HFFc6 (cell line): ENCODE measurements around the gene CRABP2. TPM values are rescaled to one million over a fixed set of nuclear protein-coding genes. Genes with fewer than 3 reads are reported as not detected.

ENCODE experiments used
- DNase-seq: peaks from one replicate; pipeline ENCODE4 v3.0.0-alpha.2; 2018
- H3K27ac Mint-ChIP-seq: 2 replicates; pipeline ENCODE4 v1.8.0; 2020; ENCODE audit warnings: mild to moderate bottlenecking, mixed read lengths
- H3K27me3 Mint-ChIP-seq: 2 replicates; pipeline ENCODE4 v1.8.0; 2021; ENCODE audit warnings: mild to moderate bottlenecking, moderate library complexity, mixed read lengths; ENCODE audit not compliant: insufficient read depth
- H3K36me3 Mint-ChIP-seq: 2 replicates; pipeline ENCODE4 v1.8.0; 2021; ENCODE audit warnings: low read depth, mixed read lengths
- H3K4me1 Mint-ChIP-seq: 2 replicates; pipeline ENCODE4 v1.8.0; 2020; ENCODE audit warnings: low read depth, mixed read lengths
- H3K4me3 Mint-ChIP-seq: 2 replicates; pipeline ENCODE4 v1.8.0; 2020; ENCODE audit warnings: mild to moderate bottlenecking, moderate library complexity, mixed read lengths
- H3K9me3 Mint-ChIP-seq: 2 replicates; pipeline ENCODE4 v1.8.0; 2020; ENCODE audit warnings: mild to moderate bottlenecking, mixed read lengths
- total RNA-seq, 6 experiments: library from RNA; stranded (reverse); fragmentation: NEBNext Ultra II Directional; extraction: Animal tissue kit (Norgen Biotek cat#: 25700); gene quantifications; 2 replicates in 1 of 6; 3 replicates in 5 of 6; pipeline ENCODE4 v1.2.3, GENCODE V29; 2021
- TF ChIP-seq, protein P1 (sequence below): fragments of 200-600 bp; sonication (generic); IDR thresholded peaks from 2 replicates; pipeline ENCODE4 v1.5.0; 2021; ENCODE audit warnings: antibody characterized with exemption, mild to moderate bottlenecking

CRABP2 gene
- total RNA-seq, 6 experiments from 2014 or later: 55.9 to 70.4 (median 59.2) TPM

DNA sequence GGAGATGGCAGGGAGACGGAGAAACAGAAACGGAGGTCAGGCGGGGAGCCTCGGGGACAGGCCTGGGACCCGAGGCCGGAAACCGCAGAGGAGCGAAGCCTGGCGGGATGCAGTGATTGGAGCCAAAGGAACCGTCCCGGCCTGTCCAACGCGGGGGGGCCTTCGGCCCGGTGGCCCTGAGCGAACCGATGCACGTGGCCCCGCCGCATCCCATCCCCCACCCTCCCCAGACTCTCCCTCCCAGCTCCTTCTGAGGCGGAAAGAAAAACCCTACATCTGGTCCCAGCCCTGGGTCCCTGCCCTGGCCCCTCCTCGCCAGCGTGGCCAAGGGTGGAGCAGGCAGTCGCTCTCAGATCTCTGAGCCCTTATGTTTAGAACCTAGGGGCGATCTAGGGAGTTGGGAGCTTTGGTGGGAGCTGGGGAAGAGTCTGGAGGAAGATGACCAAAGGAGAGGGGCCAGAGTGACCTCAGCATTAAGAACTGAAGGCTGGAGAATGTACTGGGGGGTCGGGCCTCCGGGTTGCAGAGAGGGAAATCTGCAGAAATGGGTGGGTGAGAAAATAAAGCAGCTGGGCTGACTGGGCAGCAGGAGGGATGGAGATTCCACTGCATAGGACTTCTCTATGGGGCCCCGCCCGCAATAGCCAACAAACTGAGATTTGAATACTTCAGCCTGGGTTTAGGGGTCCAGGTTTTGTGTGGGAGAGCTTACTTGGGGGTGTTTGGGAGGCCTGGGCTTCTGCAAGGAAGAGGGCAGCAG, 1.5 kb upstream of the CRABP2 start:
- TF ChIP-seq, protein P1, sequence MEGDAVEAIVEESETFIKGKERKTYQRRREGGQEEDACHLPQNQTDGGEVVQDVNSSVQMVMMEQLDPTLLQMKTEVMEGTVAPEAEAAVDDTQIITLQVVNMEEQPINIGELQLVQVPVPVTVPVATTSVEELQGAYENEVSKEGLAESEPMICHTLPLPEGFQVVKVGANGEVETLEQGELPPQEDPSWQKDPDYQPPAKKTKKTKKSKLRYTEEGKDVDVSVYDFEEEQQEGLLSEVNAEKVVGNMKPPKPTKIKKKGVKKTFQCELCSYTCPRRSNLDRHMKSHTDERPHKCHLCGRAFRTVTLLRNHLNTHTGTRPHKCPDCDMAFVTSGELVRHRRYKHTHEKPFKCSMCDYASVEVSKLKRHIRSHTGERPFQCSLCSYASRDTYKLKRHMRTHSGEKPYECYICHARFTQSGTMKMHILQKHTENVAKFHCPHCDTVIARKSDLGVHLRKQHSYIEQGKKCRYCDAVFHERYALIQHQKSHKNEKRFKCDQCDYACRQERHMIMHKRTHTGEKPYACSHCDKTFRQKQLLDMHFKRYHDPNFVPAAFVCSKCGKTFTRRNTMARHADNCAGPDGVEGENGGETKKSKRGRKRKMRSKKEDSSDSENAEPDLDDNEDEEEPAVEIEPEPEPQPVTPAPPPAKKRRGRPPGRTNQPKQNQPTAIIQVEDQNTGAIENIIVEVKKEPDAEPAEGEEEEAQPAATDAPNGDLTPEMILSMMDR: no peak
- H3K27me3 Mint-ChIP-seq: peaks cover 7% of the 10 kb centered on the region
- no peaks in the 10 kb centered on the region for H3K36me3 Mint-ChIP-seq
- H3K27ac Mint-ChIP-seq: peak overlapping the region; percentile 80
- H3K4me3 Mint-ChIP-seq: peak overlapping the region; percentile 84
- no peaks in the 10 kb centered on the region for H3K9me3 Mint-ChIP-seq
- no peak for DNase-seq
- peaks cover 88% of the 10 kb centered on the region for H3K4me1 Mint-ChIP-seq

DNA sequence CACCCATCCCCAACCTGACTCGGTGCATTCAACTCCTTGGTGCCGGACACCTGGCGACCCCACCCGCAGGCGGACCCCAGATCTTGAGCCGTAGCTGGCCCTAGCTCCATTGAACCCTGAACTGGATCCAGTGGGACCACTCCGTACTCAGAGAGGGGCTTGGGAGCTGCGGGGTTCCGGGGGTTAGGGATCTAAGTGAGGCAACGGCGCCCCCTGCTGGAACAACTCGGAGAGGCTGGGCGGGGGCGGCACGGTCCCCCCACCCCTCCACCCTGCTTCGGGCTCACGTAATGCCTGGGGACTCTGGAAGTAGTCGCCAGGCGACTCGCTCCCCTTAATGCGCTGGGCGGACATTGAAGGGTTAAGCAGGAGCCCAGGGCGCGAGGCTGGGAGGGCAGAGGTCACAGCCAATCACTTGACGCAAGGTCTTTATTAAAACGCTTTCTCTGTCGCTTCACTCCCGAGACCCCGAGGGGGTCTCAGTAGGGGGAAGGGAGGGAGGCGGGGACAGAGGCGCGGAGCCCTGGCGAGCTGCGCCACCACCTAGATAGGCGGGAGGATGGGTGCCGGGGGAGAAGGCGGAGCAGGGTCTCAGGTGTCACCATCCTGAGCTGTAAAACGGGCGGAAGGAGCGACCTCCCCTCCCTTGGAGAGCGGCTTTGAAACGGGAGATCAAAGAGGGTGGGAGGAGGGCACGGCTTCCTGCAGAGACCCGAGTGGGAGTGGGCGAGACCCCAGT, 704 bp upstream of the CRABP2 start:
- peaks cover 80% of the 10 kb centered on the region for H3K4me1 Mint-ChIP-seq

DNA sequence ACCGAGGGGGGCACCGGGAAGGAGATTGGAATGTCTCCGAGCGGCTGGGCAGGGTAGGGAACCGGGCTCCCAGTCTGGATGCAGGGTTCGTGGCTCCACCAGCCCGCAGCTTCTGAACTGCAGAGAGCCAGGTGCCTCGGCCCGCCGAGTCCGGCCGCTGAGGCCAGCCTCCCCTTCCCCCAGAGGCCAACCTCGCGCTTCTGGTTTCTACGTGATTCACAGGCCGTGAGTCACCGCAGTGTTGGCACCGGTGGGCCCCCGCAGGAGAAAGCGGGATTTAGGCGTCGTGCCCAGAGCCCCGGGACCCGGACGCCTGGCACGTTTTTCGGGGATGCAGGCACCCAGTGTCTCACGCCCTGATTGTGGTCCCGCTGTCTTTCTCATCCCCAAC, 458 bp downstream of the CRABP2 start:
- H3K27me3 Mint-ChIP-seq: peaks cover 7% of the 10 kb centered on the region
- H3K9me3 Mint-ChIP-seq: no peaks in the 10 kb centered on the region
- peak overlapping the region; percentile 84 for H3K4me3 Mint-ChIP-seq
- H3K27ac Mint-ChIP-seq: peak overlapping the region; percentile 75
- DNase-seq: peak; percentile 68
- peaks cover 68% of the 10 kb centered on the region for H3K4me1 Mint-ChIP-seq
- H3K36me3 Mint-ChIP-seq: no peaks in the 10 kb centered on the region
- TF ChIP-seq, protein P1: no peak

More for the DNA sequence above, 704 bp upstream of the CRABP2 start:
- Mint-ChIP-seq H3K9me3 (no peaks in the 10 kb centered on the region), H3K36me3 (no peaks in the 10 kb centered on the region), H3K27me3 (peaks cover 7% of the 10 kb centered on the region), H3K27ac (peak overlapping the region; percentile 80), H3K4me3 (peak overlapping the region; percentile 84)
- TF ChIP-seq, protein P1: peak; percentile 97
- DNase-seq: no peak

DNA sequence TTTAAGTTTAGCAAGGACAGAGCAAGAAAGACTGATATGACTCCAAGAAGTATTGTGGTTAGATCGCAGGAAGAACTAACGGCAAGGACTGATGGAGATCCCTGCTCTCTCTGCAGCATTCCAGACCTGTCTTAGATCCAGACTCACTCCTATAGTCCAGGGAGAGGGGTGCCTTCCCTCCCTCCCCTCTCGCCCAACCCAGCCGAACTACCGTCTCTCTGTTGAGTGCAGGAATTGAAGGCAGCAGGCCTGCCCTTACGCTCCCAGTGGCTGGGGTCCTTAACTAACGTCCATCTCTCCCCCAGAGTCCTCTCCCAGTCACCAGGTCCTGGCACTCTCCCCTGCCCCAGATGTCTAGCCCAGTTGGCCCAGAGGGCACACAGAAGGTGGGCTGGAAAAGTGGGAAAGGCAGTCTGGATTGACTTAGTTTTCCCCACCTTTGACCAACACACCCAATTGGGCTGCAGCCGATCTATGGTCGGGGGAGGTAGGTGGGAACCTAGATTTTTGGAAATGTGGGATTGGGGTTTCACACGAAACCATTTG, 1.1 kb downstream of the CRABP2 start:
- no peaks in the 10 kb centered on the region for H3K9me3 Mint-ChIP-seq
- DNase-seq: no peak
- H3K4me1 Mint-ChIP-seq: peaks cover 62% of the 10 kb centered on the region

DNA sequence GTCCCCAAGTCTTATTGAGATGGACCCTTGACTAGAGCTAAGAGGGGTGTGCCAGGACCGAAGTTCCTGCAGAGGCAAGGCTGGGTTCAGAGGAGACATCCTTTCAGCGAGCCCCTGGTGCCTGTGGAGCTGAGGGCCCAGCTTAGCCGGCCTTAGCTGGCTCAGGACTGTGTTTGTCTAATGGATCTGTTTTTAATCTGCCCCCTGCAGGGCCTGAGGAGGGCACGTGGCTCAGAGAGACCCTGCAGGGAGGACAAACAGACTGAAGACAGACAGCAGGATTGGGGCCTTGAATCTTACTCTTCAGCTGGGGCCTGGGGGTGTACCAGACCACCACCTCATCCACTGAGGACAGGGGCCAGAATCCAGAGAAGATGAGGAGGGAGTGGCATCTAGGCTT, 1.6 kb downstream of the CRABP2 start:
- DNase-seq: no peak
- TF ChIP-seq, protein P1: no peak
- Mint-ChIP-seq H3K9me3 (no peaks in the 10 kb centered on the region), H3K36me3 (no peaks in the 10 kb centered on the region), H3K4me1 (peaks cover 57% of the 10 kb centered on the region), H3K4me3 (peak overlapping the region; percentile 84), H3K27ac (no peak overlapping the region; the same call in 1 of the 2 replicates), H3K27me3 (peaks cover 10% of the 10 kb centered on the region)

More for the DNA sequence above, 1.1 kb downstream of the CRABP2 start:
- Mint-ChIP-seq H3K36me3 (no peaks in the 10 kb centered on the region), H3K4me3 (peak overlapping the region; percentile 84), H3K27ac (no peak overlapping the region; the same call in 1 of the 2 replicates), H3K27me3 (peaks cover 10% of the 10 kb centered on the region)
- TF ChIP-seq, protein P1: no peak
